Nephron progenitor cell (in vitro differentiated cells): ENCODE results near the gene ART1.

Source experiments
- DNase-seq: peaks from one replicate; pipeline ENCODE4 v3.0.0; 2021
- H3K27ac Mint-ChIP-seq: 2 replicates; pipeline ENCODE4 v1.8.0; 2021; ENCODE audit warnings: mild to moderate bottlenecking, moderate library complexity, mixed read lengths
- H3K27me3 Mint-ChIP-seq: 2 replicates; pipeline ENCODE4 v1.8.0; 2021; ENCODE audit warnings: mild to moderate bottlenecking, low read depth, mixed read lengths; ENCODE audit not compliant: poor library complexity
- H3K36me3 Mint-ChIP-seq: 2 replicates; pipeline ENCODE4 v1.8.0; 2021; ENCODE audit warnings: low read depth, mixed read lengths
- H3K4me1 Mint-ChIP-seq: 2 replicates; pipeline ENCODE4 v1.8.0; 2021; ENCODE audit warnings: mixed read lengths
- H3K4me3 Mint-ChIP-seq: 2 replicates; pipeline ENCODE4 v1.8.0; 2021; ENCODE audit warnings: mild to moderate bottlenecking, moderate library complexity, mixed read lengths
- H3K9me3 Mint-ChIP-seq: 2 replicates; pipeline ENCODE4 v1.8.0; 2021; ENCODE audit warnings: mild to moderate bottlenecking, moderate library complexity, mixed read lengths
- CTCF ChIP-seq: fragments of 200-600 bp; sonication (generic); IDR thresholded peaks from 2 replicates; pipeline ENCODE4 v1.5.0; 2021; ENCODE audit warnings: antibody characterized with exemption

The ART1 gene

DNA sequence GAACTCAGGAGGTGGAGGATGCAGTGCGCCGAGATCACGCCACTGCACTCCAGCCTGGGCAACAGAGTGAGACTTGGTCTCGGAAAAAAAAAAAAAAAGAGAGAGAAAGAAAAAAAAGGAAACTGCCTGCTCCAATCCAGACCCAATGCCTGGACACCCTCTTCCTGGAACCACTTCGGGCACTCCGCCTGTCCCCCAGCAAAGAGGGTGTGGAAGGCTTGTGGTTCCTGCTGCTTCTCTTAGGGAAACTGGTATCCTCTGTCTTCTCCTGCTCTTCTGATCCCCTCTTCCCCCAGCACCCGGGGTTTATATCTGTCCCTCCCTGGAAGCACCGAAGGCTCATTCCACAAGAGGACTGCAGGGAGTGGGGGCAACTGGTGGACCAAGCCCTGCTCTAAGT lies 13.3 kb downstream of the ART1 start:
- Mint-ChIP-seq H3K27me3 (peaks cover 5% of the 10 kb centered on the region), H3K9me3 (peaks cover 7% of the 10 kb centered on the region), H3K4me3 (no peak overlapping the region), H3K36me3 (no peaks in the 10 kb centered on the region), H3K27ac (peak overlapping the region; percentile 39), H3K4me1 (no peaks in the 10 kb centered on the region)
- no peak for DNase-seq
- TF ChIP-seq CTCF, result no peak

DNA sequence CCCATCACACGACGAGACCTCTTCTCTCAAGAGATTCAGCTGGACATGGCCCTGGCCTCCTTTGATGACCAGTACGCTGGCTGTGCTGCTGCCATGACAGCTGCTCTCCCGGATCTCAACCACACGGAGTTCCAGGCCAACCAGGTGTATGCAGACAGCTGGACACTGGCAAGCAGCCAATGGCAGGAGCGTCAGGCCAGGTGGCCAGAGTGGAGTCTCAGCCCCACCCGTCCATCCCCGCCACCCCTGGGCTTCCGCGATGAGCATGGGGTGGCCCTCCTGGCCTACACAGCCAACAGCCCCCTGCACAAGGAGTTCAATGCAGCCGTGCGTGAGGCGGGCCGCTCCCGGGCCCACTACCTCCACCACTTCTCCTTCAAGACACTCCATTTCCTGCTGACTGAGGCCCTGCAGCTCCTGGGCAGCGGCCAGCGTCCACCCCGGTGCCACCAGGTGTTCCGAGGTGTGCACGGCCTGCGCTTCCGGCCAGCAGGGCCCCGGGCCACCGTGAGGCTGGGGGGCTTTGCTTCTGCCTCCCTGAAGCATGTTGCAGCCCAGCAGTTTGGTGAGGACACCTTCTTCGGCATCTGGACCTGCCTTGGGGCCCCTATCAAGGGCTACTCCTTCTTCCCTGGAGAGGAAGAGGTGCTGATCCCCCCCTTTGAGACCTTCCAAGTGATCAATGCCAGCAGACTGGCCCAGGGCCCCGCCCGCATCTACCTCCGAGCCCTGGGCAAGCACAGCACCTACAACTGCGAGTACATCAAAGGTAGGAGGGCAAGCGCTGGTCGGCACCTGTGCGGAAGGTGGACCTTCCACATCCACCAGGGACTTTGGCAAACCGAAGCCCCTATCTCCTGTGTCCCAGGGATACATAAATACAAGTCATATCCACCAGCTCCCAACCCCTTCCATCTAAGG lies 14.9 kb downstream of the ART1 start:
- no peak for TF ChIP-seq CTCF
- DNase-seq, result no peak
- Mint-ChIP-seq H3K4me3 (no peak overlapping the region), H3K27ac (no peak overlapping the region), H3K4me1 (no peaks in the 10 kb centered on the region), H3K36me3 (peaks cover 12% of the 10 kb centered on the region), H3K9me3 (peaks cover 7% of the 10 kb centered on the region), H3K27me3 (peaks cover 5% of the 10 kb centered on the region)

- Mint-ChIP-seq H3K4me3 (no peak overlapping the region), H3K27me3 (peaks cover 2% of the 10 kb centered on the region), H3K4me1 (no peaks in the 10 kb centered on the region), H3K9me3 (peaks cover 7% of the 10 kb centered on the region), H3K27ac (no peak overlapping the region), H3K36me3 (peaks cover 23% of the 10 kb centered on the region)
- TF ChIP-seq CTCF, result no peak
- no peak for DNase-seq
Observed at GRCh38 chr11:3660960-3661359, 16.0 kb downstream of the ART1 start.

GRCh38 chr11:3662856-3663255 lies 17.9 kb downstream of the ART1 start:
- no peak for TF ChIP-seq CTCF
- Mint-ChIP-seq H3K36me3 (peaks cover 35% of the 10 kb centered on the region), H3K9me3 (peaks cover 7% of the 10 kb centered on the region), H3K27ac (no peak overlapping the region), H3K4me1 (no peaks in the 10 kb centered on the region), H3K4me3 (no peak overlapping the region), H3K27me3 (no peaks in the 10 kb centered on the region)
- no peak for DNase-seq

DNA sequence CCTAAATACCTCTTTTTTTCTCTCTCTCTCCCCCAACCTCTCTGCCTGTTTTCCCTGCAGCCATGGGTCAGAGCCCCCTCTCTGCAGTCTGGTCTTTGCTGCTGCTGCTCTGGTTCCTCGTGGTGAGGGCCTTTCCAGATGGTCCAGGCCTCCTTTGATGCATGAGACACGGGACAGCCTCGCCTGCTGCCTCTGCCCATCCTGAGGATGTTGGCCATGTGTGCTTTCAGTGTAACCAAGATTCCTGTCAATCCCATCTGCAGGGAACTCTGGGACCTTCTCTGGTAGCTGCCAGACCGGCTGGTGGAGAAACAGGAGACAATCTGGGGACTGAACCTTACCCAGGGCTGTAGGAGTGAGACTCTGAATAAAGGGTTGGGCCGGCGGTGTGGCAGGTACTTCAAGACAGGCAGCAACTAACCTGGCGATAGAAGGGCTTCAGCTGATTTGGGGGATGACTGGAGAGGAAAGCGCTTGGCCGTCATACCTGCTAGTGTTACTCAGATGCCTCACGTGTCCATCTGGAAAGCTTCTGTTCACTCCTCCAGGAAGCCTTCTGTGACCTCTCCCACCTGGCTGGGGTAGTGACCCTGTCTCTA lies 19.2 kb downstream of the ART1 start:
- H3K36me3 Mint-ChIP-seq, result peaks cover 47% of the 10 kb centered on the region
- no peak for DNase-seq
- no peak overlapping the region for H3K27ac Mint-ChIP-seq
- H3K4me3 Mint-ChIP-seq, result no peak overlapping the region
- no peaks in the 10 kb centered on the region for H3K4me1 Mint-ChIP-seq
- TF ChIP-seq CTCF, result no peak
- no peaks in the 10 kb centered on the region for H3K9me3 Mint-ChIP-seq
- H3K27me3 Mint-ChIP-seq, result no peaks in the 10 kb centered on the region
